Stimulated activated naive CD8-positive, alpha-beta T cell treated with anti-CD3 and anti-CD28 coated beads, Interleukin-15, amount 100 ng/mL, for 72 hours (primary cell): ENCODE measurements around the gene PTPRG.
A peak's percentile ranks its signal among the peaks of the same experiment; 100 is the strongest.
"Not testable (repeated sequence)": the region's sequence is repeated elsewhere in the genome, so short reads cannot be mapped to it uniquely, and the experiment has no call there.

ENCODE experiments used
- ATAC-seq: fragments of 150-1000 bp; cut with Tn5 transposase; 2 replicates; pipeline ENCODE4 v1.10.0; 2021; ENCODE audit warnings: mild to moderate bottlenecking, moderate library complexity
- DNase-seq, 2 donors: peaks; one replicate each; pipeline ENCODE4 v3.0.0; 2021 to 2022
- H3K27ac Mint-ChIP-seq, 2 donors: one replicate each; pipeline ENCODE4 v1.8.0; 2022; ENCODE audit warnings: mild to moderate bottlenecking in 2 of 2, mixed read lengths in 2 of 2, moderate library complexity in 2 of 2
- H3K27me3 Mint-ChIP-seq: one replicate; pipeline ENCODE4 v1.8.0; 2022; ENCODE audit warnings: mixed read lengths
- H3K4me1 Mint-ChIP-seq: one replicate; pipeline ENCODE4 v1.8.0; 2022; ENCODE audit warnings: mild to moderate bottlenecking, mixed read lengths
- H3K4me3 Mint-ChIP-seq, 2 donors: one replicate each; pipeline ENCODE4 v1.8.0; 2022; ENCODE audit warnings: mild to moderate bottlenecking in 2 of 2, mixed read lengths in 2 of 2, moderate library complexity in 1 of 2
- H3K9me3 Mint-ChIP-seq, 2 donors: one replicate each; pipeline ENCODE4 v1.8.0; 2022; ENCODE audit warnings: mixed read lengths in 2 of 2

The PTPRG gene

DNA sequence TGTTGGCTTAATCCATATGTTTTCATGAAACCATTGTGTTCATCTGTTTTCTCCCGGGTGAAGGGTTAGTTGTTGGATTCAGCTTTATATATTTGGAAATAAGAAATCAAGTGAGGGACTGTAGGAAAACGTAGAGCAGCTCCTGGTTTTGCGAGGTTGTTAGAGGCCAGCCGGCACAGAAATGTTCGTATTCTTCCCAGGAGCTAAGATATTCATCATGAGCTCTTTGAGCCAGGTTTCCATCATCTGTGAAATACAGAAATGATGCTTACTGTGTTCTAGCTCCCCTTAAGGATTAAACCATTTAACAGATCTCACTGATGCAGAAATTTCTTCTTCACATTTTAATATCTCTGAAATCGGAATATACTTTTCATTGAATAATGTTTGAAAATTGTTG, 235.5 kb downstream of the PTPRG start:
- Mint-ChIP-seq H3K27ac (no peak overlapping the region), H3K27me3 (peaks cover 12% of the 10 kb centered on the region), H3K4me3 (no peak overlapping the region), H3K4me1 (no peaks in the 10 kb centered on the region), H3K9me3 (no peaks in the 10 kb centered on the region)
- DNase-seq (no peak), ATAC-seq (no peak)

DNA sequence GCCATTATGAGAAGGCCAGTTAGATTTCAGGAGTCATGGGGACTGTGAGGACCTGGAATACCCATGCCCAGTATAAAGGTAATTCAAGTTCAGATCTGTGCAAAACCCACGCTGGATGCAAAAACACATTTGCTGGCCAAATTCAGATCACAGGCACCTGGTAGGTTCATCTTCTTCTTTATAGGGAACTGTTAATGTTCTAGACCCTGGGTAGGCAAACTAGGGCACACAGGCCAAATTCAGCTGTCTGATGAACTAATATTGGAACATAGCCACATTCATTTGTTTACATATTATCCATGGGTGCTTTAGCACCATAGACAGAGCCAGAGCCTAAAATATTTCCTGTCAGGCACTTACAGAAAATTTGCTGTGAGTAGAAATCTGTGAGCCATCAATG, 241.4 kb downstream of the PTPRG start:
- Mint-ChIP-seq H3K4me3 (no peak overlapping the region), H3K27ac (no peak overlapping the region), H3K9me3 (no peaks in the 10 kb centered on the region), H3K27me3 (peaks cover 5% of the 10 kb centered on the region), H3K4me1 (no peaks in the 10 kb centered on the region)
- ATAC-seq (no peak), DNase-seq (no peak)

GRCh38 chr3:61803983-61804382, 242.6 kb downstream of the PTPRG start:
- no peaks in the 10 kb centered on the region for H3K4me1 Mint-ChIP-seq
- DNase-seq = no peak
- H3K27ac Mint-ChIP-seq = no peak overlapping the region
- H3K9me3 Mint-ChIP-seq = no peaks in the 10 kb centered on the region
- ATAC-seq = no peak
- H3K27me3 Mint-ChIP-seq = peaks cover 5% of the 10 kb centered on the region
- no peak overlapping the region for H3K4me3 Mint-ChIP-seq

DNA sequence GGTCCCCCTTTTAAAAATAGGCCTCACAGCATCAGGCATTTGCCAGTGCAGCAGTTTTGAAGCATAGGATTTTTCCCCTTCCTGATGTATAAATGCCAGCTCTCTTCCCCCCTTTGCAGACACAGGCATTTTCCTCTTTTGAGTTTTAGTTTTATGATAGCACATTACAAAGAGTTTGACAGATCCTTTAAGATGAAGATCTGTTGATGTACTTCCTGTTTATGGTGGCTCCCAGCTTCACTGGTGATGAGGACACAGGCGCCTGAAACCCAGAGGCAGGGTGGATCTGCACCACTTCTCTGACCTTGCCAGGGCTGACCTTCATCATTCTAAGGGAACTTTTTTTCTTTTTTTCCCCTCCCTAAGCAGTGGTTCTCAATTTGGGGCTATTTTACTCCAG, 243.4 kb downstream of the PTPRG start:
- Mint-ChIP-seq H3K27ac (peak overlapping the region; percentile 4 to 54), H3K27me3 (peaks cover 5% of the 10 kb centered on the region), H3K4me1 (no peaks in the 10 kb centered on the region), H3K9me3 (no peaks in the 10 kb centered on the region), H3K4me3 (no peak overlapping the region)
- DNase-seq (no peak), ATAC-seq (no peak)

DNA sequence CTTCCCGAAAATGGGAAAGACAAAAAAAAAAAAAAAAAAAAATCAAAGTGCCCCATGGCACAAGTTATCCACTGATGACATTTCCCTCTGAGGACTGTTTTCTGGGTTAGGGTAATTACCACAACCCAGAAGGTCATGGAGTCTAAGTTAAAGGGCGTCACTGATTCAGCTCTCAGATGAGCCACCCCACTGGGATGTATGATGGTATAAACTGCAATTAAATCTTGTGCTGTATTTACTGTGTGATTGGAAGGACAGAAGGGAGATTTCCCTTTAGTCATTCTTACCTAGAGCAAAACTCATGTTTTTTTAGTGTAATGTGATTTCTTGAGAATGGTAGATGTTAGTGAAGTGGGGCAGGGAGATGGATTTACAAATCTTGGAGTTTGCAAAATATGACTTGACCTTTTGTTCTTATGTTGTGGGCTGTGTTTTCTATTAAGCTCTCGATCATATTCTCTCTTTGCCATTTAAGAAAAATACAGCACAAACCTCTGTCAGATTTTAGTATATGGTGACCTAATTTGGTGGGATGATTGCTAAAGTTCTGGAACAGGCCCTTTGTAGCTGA, 244.2 kb downstream of the PTPRG start:
- Mint-ChIP-seq H3K27me3 (no peaks in the 10 kb centered on the region), H3K4me3 (no peak overlapping the region), H3K27ac (no peak overlapping the region), H3K4me1 (no peaks in the 10 kb centered on the region), H3K9me3 (no peaks in the 10 kb centered on the region)
- no peak for DNase-seq
- ATAC-seq = no peak

DNA sequence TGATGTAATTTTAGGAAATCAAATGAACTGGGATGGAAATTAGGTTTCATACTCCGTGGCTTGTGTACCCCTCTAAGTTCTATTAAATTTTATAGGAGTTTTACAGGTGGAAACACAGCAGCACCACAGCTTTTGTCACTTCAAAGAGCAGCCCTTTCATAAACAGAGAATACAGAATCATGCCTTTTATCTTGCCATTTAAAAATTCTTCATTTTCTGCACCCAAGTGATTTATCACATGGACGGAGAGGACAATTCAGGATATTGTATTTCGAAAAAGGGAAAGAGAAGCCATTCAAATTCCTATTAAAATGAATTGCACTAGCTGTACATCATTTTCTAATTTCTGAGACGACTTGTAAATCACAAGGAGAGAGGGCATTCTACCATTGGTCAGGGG, 245.4 kb downstream of the PTPRG start:
- DNase-seq = no peak
- Mint-ChIP-seq H3K9me3 (no peaks in the 10 kb centered on the region), H3K4me1 (no peaks in the 10 kb centered on the region), H3K4me3 (no peak overlapping the region), H3K27me3 (no peaks in the 10 kb centered on the region), H3K27ac (no peak overlapping the region)
- no peak for ATAC-seq

- no peaks in the 10 kb centered on the region for H3K27me3 Mint-ChIP-seq
- no peaks in the 10 kb centered on the region for H3K9me3 Mint-ChIP-seq
- ATAC-seq (no peak), DNase-seq (no peak)
- no peak overlapping the region for H3K27ac Mint-ChIP-seq
- H3K4me3 Mint-ChIP-seq = no peak overlapping the region
- H3K4me1 Mint-ChIP-seq = no peaks in the 10 kb centered on the region
These were observed 246.5 kb downstream of the PTPRG start for GRCh38 chr3:61807865-61808276.

DNA sequence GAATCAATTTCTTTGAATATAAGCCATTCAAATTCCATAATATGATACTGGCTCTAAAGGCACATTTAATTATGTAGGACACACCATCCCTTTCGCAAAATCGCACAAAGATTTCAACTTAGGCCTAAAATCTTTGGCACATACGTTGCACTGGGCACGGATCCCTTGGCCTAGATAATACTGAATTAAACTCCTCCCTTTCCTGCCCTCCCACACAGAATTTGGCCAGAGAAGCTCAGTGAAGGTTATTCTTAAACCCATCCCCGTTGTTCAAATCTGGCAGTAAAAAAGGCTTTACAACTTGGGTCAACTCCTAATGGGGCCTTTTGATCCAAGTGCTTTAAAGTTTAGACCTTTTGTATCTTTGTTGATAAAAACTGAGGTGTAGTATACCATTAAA, 247.2 kb downstream of the PTPRG start:
- Mint-ChIP-seq H3K4me3 (no peak overlapping the region), H3K27ac (no peak overlapping the region), H3K4me1 (no peaks in the 10 kb centered on the region), H3K27me3 (no peaks in the 10 kb centered on the region), H3K9me3 (no peaks in the 10 kb centered on the region)
- ATAC-seq (no peak), DNase-seq (no peak)

DNA sequence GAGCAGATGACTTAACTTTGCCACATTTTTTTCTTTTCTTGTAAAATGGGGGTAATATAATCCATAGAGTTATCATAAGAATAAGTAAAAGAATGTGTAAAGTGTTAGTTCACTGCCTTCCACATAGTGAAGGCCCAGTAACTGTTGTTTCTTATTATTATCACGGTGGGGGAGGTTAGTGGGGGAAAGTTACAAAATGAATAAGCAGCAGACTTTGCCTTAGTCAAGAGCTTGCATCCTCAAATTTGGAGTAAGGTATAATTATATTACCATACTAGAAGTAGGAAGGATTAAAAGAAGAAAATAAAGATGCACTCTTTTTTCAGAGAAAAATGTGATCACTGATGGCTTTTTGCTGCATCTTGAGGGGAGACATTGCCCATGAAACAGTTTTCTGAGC, 247.6 kb downstream of the PTPRG start:
- no peak overlapping the region for H3K4me3 Mint-ChIP-seq

DNA sequence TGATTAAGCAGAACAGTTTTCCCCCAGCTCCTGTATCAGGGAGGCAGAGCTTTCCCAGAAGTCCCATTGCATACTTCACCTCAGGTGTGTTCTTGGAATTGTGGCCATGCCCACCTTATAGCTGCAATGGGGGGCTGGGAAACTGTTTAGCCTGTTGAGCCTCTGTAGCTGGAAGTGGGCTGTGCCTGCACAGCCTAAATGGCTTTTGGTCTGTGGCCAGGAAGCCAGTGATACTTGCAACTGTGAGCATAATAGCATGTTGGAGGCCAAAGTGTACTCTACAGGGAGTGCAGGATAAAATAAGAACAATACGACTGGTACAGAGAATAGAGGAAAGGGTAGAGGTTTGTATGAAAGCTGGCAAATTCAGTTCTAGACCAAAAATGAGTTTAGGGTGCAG, 248.5 kb downstream of the PTPRG start:
- Mint-ChIP-seq H3K27ac (no peak overlapping the region), H3K27me3 (no peaks in the 10 kb centered on the region), H3K4me1 (no peaks in the 10 kb centered on the region), H3K4me3 (no peak overlapping the region), H3K9me3 (no peaks in the 10 kb centered on the region)
- ATAC-seq (no peak), DNase-seq (no peak)

More for the DNA sequence above, 247.6 kb downstream of the PTPRG start:
- no peaks in the 10 kb centered on the region for H3K27me3 Mint-ChIP-seq
- DNase-seq = no peak
- H3K4me1 Mint-ChIP-seq = no peaks in the 10 kb centered on the region
- no peaks in the 10 kb centered on the region for H3K9me3 Mint-ChIP-seq
- no peak overlapping the region for H3K27ac Mint-ChIP-seq
- no peak for ATAC-seq

DNA sequence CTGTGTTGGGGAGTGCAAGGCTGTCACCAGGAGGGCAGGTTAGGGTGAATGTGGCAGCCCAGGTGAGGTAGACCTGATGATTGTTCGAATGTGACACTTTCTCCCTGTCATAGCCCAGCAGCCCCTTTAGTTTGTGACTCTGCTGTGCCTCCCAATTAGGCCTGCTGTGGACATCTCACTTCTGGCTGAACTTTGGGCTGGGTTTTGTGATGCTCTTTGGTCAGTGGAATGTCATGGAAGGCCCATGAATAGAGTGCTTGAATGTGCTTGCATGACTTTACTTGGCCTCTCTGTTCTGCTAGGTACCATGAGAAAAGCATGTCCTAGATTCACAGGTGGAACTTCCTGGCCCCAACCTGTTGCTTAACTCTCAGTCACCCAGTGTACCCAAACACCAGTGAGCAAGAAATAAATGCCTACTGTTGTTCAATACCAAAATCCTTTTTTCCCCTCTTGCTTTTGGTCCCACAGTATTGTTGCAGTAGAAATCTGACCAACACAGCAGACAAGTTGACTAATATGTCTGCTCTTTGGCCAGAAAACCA, 249.7 kb downstream of the PTPRG start:
- Mint-ChIP-seq H3K27ac (no peak overlapping the region), H3K9me3 (no peaks in the 10 kb centered on the region), H3K4me3 (no peak overlapping the region), H3K27me3 (no peaks in the 10 kb centered on the region), H3K4me1 (no peaks in the 10 kb centered on the region)
- no peak for ATAC-seq
- DNase-seq = no peak

DNA sequence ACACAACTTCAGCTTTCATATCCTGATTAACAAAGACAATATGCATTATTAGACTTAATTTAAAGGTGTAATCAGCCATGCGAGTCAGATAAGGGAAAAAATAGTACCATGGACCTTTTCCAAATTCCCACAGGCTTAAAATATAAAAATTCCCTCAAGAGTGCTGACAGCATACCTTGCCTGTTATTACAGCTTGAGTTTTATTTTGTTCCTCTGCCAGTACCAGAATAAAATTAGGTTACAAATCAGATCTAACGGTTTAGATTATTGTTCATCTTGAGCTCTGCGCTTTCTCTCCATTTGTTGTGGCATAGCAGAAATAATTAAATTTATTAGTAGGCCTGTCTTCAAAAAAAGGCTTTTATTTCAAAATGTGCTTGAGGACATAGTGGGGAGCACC, 250.3 kb downstream of the PTPRG start:
- H3K27me3 Mint-ChIP-seq = no peaks in the 10 kb centered on the region
- H3K27ac Mint-ChIP-seq = no peak overlapping the region
- H3K9me3 Mint-ChIP-seq = no peaks in the 10 kb centered on the region
- H3K4me3 Mint-ChIP-seq = no peak overlapping the region
- no peak for ATAC-seq
- DNase-seq = no peak
- no peaks in the 10 kb centered on the region for H3K4me1 Mint-ChIP-seq

- DNase-seq (no peak), ATAC-seq (no peak)
- Mint-ChIP-seq H3K27ac (no peak overlapping the region), H3K27me3 (no peaks in the 10 kb centered on the region), H3K9me3 (no peaks in the 10 kb centered on the region), H3K4me1 (no peaks in the 10 kb centered on the region), H3K4me3 (no peak overlapping the region)
These were observed 250.7 kb downstream of the PTPRG start for GRCh38 chr3:61812085-61812484.

DNA sequence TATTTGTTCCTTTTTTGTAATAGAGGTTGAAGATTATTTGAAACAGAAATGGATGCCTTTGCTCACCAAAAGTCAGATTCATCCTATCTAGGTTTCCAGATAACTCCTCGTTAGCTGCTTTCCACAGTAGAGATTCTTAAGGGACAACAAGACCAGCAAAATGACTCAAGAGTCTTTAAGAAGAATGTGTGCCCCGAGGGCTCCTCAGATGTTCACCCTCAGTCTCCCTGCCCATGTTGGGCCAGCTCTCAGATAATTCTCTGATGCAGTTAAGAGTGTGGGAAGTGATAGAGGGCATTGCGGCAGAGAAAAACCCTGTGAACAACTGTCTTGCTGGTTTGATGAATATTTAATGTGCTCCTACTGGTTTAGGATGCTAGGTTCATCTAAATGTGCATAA, 251.1 kb downstream of the PTPRG start:
- ATAC-seq = no peak
- no peak overlapping the region for H3K4me3 Mint-ChIP-seq

DNA sequence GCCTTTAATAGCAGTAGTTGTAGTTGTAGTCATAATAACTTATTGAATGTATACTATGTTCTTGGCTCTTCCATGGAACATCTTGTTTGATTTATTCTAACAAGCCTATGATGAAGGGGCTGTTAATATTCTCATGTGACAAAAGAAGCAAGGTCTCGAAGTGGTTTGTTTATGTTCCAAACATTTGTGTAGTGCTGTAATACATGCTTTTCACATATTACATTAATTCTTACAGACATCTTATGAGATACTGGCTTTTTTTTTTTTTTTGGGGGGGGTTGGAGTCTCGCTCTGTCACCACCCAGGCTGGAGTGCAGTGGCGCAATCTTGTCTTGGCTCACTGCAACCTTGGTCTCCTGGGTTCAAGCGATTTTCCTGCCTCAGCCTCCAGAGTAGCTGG, 252.3 kb downstream of the PTPRG start:
- ATAC-seq (no peak), DNase-seq (no peak)
- Mint-ChIP-seq H3K27ac (no peak overlapping the region), H3K4me3 (no peak overlapping the region), H3K27me3 (no peaks in the 10 kb centered on the region), H3K4me1 (no peaks in the 10 kb centered on the region), H3K9me3 (no peaks in the 10 kb centered on the region)

More for the DNA sequence above, 251.1 kb downstream of the PTPRG start:
- H3K4me1 Mint-ChIP-seq = no peaks in the 10 kb centered on the region
- H3K27ac Mint-ChIP-seq = no peak overlapping the region
- H3K9me3 Mint-ChIP-seq = no peaks in the 10 kb centered on the region
- no peak for DNase-seq
- H3K27me3 Mint-ChIP-seq = no peaks in the 10 kb centered on the region

DNA sequence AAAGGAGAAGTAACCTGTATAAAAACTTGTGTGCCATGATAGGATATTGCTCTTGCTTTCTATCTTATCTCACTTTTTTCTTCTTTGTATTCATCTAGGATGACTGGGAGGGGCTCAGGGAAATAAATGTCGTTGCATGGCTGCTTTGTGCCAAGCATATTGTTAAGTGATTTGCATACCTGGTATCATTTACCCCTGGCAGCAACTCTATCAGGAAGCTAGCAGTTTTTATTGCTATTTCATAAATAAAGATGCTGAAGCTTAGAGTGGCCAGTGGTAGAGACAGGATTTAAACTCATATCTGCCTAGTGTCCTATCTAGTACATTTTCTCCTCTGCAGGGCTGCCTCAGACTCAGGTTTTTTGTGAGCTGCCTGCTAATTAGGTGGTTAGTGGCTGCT, 253.3 kb downstream of the PTPRG start:
- ATAC-seq (no peak), DNase-seq (no peak)
- Mint-ChIP-seq H3K27ac (no peak overlapping the region), H3K4me3 (no peak overlapping the region), H3K27me3 (no peaks in the 10 kb centered on the region), H3K9me3 (no peaks in the 10 kb centered on the region), H3K4me1 (no peaks in the 10 kb centered on the region)

GRCh38 chr3:61816304-61816703, 254.9 kb downstream of the PTPRG start:
- not testable (repeated sequence) for H3K27me3 Mint-ChIP-seq, H3K4me1 Mint-ChIP-seq, H3K4me3 Mint-ChIP-seq, ATAC-seq, H3K9me3 Mint-ChIP-seq, DNase-seq, H3K27ac Mint-ChIP-seq
